Endothelial cell (in vitro differentiated cells): Measurements from ENCODE around the gene PRELID3B. TPM values are rescaled to one million over a fixed set of nuclear protein-coding genes. Genes with fewer than 3 reads are reported as not detected.

ENCODE experiments used
- DNase-seq: peaks from one replicate; pipeline ENCODE4 v3.0.0; 2021; ENCODE audit warnings: low spot score
- H3K27ac Mint-ChIP-seq: one replicate; pipeline ENCODE4 v1.8.0; 2021; ENCODE audit warnings: mixed read lengths, inconsistent platforms; ENCODE audit not compliant: unreplicated experiment
- H3K27me3 Mint-ChIP-seq: one replicate; pipeline ENCODE4 v1.8.0; 2021; ENCODE audit warnings: mild to moderate bottlenecking, moderate library complexity, mixed read lengths, inconsistent platforms; ENCODE audit not compliant: unreplicated experiment
- H3K36me3 Mint-ChIP-seq: one replicate; pipeline ENCODE4 v1.8.0; 2021; ENCODE audit warnings: mild to moderate bottlenecking, low read depth, mixed read lengths, inconsistent platforms; ENCODE audit not compliant: unreplicated experiment
- H3K4me1 Mint-ChIP-seq: one replicate; pipeline ENCODE4 v1.8.0; 2021; ENCODE audit warnings: mild to moderate bottlenecking, mixed read lengths, inconsistent platforms; ENCODE audit not compliant: unreplicated experiment
- H3K4me3 Mint-ChIP-seq: one replicate; pipeline ENCODE4 v1.8.0; 2021; ENCODE audit warnings: mild to moderate bottlenecking, mixed read lengths, inconsistent platforms; ENCODE audit not compliant: unreplicated experiment
- H3K9me3 Mint-ChIP-seq: one replicate; pipeline ENCODE4 v1.8.0; 2021; ENCODE audit warnings: mixed read lengths, inconsistent platforms; ENCODE audit not compliant: unreplicated experiment
- total RNA-seq: library from RNA; stranded (reverse); fragmentation: NEBNext Ultra II Directional; extraction: Animal tissue kit (Norgen Biotek cat#: 25700); gene quantifications from one replicate; pipeline ENCODE4 v1.2.1, GENCODE V29; 2021; ENCODE audit not compliant: unreplicated experiment
- TF ChIP-seq, protein P1 (sequence below): fragments of 200-600 bp; sonication (generic); IDR thresholded peaks from one replicate; pipeline ENCODE4 v1.5.0; 2021; ENCODE audit warnings: antibody characterized with exemption; ENCODE audit not compliant: unreplicated experiment

The PRELID3B gene
- total RNA-seq, 1 donor from 2014 or later: 40.2 TPM

DNA sequence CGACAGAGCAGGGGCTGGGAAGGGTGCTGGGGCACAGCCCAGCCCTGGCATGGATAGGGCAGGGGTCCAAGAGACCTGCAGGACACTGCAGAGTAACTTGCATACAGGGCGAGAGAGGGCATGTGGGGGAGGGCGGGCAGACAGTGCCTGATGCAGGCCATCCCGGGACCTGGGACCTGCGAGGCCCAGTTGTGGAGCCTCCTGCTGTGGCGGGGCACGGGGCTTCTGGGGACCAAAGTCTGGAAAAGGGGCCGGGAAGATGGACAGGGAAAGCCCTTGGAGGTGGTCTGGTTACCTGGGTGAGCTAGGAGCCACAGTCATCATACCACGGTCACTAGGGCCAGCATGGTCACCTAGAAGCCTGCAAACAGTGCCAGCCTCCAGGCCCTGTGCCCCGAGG is 23.8 kb downstream of the PRELID3B start:
- Mint-ChIP-seq H3K27ac (no peak overlapping the region), H3K9me3 (no peaks in the 10 kb centered on the region), H3K4me1 (peaks cover 26% of the 10 kb centered on the region), H3K27me3 (peaks cover 1% of the 10 kb centered on the region), H3K36me3 (peaks cover 9% of the 10 kb centered on the region), H3K4me3 (peak overlapping the region; percentile 42)
- no peak for DNase-seq
- TF ChIP-seq, protein P1, sequence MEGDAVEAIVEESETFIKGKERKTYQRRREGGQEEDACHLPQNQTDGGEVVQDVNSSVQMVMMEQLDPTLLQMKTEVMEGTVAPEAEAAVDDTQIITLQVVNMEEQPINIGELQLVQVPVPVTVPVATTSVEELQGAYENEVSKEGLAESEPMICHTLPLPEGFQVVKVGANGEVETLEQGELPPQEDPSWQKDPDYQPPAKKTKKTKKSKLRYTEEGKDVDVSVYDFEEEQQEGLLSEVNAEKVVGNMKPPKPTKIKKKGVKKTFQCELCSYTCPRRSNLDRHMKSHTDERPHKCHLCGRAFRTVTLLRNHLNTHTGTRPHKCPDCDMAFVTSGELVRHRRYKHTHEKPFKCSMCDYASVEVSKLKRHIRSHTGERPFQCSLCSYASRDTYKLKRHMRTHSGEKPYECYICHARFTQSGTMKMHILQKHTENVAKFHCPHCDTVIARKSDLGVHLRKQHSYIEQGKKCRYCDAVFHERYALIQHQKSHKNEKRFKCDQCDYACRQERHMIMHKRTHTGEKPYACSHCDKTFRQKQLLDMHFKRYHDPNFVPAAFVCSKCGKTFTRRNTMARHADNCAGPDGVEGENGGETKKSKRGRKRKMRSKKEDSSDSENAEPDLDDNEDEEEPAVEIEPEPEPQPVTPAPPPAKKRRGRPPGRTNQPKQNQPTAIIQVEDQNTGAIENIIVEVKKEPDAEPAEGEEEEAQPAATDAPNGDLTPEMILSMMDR: no peak

DNA sequence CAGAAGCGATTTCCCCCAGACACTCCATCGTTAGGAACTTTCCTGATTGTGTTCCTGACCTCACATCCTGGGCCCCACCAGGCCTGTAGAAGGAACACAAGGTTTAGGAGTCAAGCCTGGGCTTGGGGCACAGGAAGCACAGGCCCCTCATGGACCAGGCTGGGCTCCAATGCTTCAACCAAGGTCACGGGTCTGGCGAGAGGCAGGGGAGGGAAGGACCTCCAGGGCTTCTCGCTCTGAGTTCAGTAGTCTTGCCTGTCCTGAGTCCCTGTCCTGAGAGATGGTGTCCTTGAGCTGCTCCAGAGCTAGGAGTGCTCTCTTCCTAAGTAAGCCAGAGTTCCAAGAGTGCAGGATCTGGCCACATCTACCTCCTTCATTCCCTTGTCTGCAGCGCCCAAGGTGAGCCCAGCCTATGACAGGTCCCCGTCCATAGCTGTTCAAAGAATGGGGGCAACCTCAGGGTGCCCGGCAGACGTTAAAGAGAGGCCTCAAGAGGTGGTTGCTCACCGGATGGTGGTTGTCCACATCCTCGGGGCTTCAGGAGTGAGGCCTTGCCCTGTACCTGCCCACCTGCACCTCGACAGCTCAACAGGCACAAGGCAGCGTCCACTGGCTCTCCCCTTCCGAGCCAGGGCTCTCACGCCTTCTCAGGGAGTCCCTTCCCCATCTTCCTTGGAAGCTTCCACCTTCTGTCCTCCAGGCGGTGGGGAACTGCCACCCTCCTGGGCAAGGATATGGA is 24.9 kb downstream of the PRELID3B start:
- Mint-ChIP-seq H3K27ac (no peak overlapping the region), H3K27me3 (peaks cover 3% of the 10 kb centered on the region), H3K4me1 (peaks cover 28% of the 10 kb centered on the region), H3K4me3 (no peak overlapping the region), H3K9me3 (no peaks in the 10 kb centered on the region), H3K36me3 (peaks cover 7% of the 10 kb centered on the region)
- DNase-seq: no peak
- TF ChIP-seq, protein P1: no peak

DNA sequence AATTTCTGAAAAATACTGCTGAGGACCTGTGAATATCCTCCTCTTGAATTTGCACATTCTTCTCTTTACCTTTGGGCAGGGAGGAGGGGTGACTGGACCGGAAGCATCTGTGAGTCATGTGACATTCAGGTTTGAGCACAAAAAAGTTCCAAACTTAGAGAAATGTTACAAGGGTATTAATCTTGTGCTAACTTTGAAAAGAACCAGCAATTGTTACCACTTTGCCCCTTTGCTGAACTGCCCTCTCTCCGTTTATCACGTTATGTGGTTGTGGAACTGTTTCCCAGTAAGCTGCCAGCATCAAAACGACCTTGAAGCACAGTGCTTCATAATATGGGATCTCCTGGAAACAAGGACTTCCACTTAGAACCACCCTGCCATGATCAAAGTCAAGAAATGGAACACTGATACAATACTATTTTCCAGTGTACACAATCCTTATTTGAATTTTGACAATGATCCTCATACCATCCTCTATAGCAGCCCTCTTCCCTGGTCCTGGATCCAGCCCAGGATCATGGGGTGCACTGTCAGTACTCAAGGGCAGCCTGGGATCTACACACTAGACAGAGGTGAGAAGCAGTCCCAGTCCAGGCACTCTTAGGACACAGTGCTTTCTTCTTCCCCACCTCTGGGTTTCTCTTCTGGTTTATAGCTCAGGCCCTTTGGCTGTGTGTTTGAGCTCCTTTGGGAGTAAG is 25.6 kb downstream of the PRELID3B start:
- Mint-ChIP-seq H3K4me1 (peaks cover 32% of the 10 kb centered on the region), H3K4me3 (no peak overlapping the region), H3K9me3 (no peaks in the 10 kb centered on the region), H3K36me3 (peaks cover 4% of the 10 kb centered on the region), H3K27me3 (peaks cover 4% of the 10 kb centered on the region), H3K27ac (peak overlapping the region; percentile 20)
- TF ChIP-seq, protein P1: no peak
- DNase-seq: no peak

DNA sequence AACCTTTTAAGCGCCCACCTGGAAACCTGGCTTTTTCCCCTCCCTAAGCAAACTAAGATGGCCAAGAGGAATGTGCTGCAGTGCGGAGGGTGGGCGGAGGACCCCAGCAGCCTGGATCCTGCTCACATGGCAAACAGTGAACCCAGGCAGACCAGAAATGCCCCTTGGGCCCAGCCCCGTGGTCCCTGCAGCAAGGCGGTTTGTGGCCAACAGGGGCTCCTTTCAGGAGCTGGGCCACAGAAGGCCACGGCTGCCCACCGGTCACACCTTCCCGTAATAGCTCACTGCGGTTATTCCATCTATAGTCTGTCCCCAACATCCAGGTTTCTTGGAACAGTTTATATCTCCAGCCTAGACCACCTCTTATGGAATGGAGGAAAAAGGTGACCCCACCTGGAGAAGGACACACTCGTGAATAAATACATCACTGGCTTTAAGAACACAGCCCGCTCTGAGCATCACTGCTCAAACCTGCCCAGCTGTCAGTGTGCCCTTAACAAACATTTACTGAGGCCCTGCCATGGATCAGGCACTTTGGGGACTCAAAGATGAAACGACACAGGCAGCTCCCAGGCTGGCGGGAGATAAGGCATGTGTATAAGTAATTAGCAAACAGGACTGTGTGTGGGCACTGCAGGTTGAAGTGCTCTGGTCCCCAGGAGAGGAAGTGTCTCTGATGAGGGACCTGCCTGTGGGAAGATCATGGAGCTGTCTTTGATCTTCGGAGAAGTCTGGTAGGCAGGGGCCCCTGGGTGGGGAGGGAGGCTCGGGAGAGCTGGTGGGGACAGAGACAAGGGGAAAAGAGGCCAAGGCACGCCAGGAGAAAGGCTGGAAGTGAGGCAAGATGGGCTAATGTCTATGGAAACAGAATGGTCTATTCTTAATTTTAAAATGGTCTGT is 26.5 kb downstream of the PRELID3B start:
- no peak overlapping the region for H3K4me3 Mint-ChIP-seq
- no peak for DNase-seq
- TF ChIP-seq, protein P1: no peak
- H3K9me3 Mint-ChIP-seq: no peaks in the 10 kb centered on the region
- no peak overlapping the region for H3K27ac Mint-ChIP-seq
- peaks cover 9% of the 10 kb centered on the region for H3K27me3 Mint-ChIP-seq
- H3K36me3 Mint-ChIP-seq: peaks cover 4% of the 10 kb centered on the region
- H3K4me1 Mint-ChIP-seq: peaks cover 41% of the 10 kb centered on the region
